HG03469 (cell line): Measurements from ENCODE around the gene COG5.

Experiments
- ATAC-seq: cut with Tn5 transposase; IDR thresholded peaks from one replicate; pipeline ENCODE4 v1.9.1; 2021; ENCODE audit warnings: mild to moderate bottlenecking, moderate library complexity, moderate number of reproducible peaks; ENCODE audit not compliant: unreplicated experiment

The COG5 gene

DNA sequence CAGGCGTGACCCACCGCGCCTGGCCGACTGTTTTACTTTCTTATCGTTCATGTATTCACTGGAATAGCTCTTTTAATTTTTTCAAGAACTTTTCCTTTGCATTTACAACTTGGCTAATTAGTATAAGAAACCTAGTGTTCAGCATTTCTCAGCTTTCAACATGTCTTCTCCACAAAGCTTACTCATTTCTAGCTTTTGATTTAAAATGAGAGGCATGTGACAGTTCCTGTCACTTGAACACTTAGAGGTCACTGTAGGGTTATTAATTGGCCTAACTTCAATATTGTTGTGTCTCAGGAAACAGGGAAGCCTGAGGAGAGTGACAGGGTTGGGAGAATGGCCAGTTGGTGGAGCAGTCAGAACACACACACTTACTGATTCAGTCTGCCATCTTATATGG lies 218.9 kb downstream of the COG5 start:
- ATAC-seq = no peak

DNA sequence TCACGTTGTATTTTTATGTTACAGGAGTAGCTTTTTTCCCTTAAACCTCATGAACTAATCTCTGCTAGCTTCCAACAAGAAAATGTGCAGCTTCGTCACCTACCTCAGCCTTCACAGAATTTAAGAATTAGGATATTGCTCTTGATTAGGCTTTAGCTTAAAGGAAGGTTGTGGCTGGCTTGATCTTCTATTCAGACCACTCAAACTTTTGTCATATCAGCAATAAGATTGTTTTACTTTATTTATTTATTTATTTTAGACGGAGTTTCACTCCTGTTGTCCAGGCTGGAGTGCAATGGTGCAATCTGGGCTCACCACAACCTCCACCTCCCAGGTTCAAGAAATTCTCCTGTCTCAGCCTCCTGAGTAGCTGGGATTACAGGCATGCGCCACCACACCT lies 219.4 kb downstream of the COG5 start:
- no peak for ATAC-seq

DNA sequence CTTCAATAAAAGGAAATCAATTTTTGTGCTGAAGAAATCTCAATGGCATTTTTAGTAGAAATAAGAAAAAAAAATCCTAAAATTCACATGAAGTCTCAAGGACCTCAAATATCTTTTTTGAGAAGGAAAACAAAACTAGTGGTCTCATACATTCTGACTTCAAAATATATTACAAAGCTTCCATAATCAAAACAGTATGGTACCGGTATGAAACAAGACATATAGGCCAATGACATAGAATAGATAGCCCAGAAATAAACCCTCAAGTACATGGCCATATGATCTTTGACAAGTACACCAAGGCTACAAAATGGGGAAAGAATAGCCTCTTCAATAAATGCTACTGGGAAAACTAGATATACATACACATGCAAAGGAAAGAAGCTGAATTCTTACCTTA lies 225.6 kb downstream of the COG5 start:
- ATAC-seq = no peak

- peak; percentile 72 for ATAC-seq
These were observed 231.0 kb downstream of the COG5 start for GRCh38 chr7:107332488-107333269.

- ATAC-seq = no peak
These were observed 233.2 kb downstream of the COG5 start for GRCh38 chr7:107330478-107330877.

GRCh38 chr7:107327986-107328569 lies 235.6 kb downstream of the COG5 start:
- ATAC-seq = no peak

- ATAC-seq = no peak
These were observed 237.7 kb downstream of the COG5 start for GRCh38 chr7:107326061-107326460.

GRCh38 chr7:107322015-107322414 lies 241.7 kb downstream of the COG5 start:
- no peak for ATAC-seq

DNA sequence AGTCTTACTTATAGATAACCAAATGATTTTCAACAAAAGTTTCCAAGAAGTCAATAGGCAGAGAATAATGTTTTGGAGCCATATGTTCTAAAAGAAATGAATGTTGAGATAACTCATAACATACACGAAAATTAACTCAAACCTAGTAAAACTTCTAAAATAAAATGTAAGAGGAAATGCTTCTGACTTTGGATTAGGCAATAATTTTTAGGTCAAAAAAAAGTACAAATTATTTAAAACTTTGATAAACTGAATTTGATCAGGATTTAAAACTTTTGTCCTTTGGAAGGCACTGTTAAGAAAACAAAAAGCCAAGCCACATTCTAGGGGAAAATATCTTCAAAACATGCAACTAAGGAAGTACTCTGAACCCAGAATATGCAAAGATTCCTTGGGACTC lies 242.1 kb downstream of the COG5 start:
- ATAC-seq = no peak

- ATAC-seq = no peak
These were observed 243.9 kb downstream of the COG5 start for GRCh38 chr7:107319724-107320228.

GRCh38 chr7:107318523-107319160 lies 245.1 kb downstream of the COG5 start:
- no peak for ATAC-seq

GRCh38 chr7:107315716-107316220 lies 248.0 kb downstream of the COG5 start:
- no peak for ATAC-seq

GRCh38 chr7:107313355-107313754 lies 250.4 kb downstream of the COG5 start:
- ATAC-seq = no peak

- ATAC-seq = no peak
These were observed 251.3 kb downstream of the COG5 start for GRCh38 chr7:107312418-107312817.

GRCh38 chr7:107309296-107309695 lies 254.4 kb downstream of the COG5 start:
- ATAC-seq = no peak

- no peak for ATAC-seq
These were observed 259.1 kb downstream of the COG5 start for GRCh38 chr7:107304636-107305035.

DNA sequence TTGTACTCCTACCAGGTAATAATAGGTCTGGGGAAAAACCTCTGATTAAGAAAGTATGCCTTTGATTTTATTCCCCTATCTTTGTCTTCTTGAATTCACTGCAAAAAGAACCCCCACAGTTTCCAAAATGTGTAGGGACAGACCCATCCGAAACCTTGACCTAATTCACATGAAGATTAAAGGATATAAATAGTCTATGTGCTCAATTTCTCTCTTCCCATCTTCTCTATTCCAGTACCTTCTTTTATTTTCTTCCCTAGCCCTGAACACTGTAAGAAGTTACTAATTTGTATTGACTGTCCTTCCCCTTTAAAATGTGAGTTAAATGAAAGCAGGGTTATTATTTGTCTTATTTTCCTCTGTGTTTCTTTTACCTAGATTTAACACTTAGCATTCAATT lies 259.7 kb downstream of the COG5 start:
- no peak for ATAC-seq

DNA sequence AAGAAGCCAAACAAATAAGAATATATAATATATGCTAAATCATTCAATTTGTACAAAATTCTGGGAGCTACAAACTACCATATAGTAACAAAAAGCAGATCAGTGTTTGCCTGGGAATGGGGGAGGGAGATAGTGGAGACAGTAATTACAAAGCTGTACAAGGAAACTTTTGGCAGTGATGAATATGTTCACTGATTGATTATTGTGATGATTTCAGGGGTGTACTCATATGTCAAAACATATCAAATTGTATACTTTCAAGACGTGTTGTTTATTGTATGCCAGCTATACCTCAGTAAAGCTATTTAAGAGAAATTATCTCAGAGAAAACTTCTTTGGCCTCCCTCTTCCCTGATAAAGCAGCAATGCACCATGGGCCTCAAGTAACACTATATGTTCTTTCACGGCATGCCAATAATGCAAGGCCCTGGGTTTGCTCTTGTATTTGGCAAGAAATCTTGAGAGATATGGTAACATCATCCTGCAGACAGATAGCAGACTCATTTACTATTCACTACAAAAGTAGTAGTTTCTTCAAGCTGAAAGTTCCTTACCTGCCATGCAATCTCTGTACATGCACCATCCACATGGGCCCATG lies 261.4 kb downstream of the COG5 start:
- ATAC-seq = no peak

GRCh38 chr7:107294182-107294581 lies 269.5 kb downstream of the COG5 start:
- no peak for ATAC-seq

- ATAC-seq = no peak
These were observed 271.1 kb downstream of the COG5 start for GRCh38 chr7:107292591-107292990.

DNA sequence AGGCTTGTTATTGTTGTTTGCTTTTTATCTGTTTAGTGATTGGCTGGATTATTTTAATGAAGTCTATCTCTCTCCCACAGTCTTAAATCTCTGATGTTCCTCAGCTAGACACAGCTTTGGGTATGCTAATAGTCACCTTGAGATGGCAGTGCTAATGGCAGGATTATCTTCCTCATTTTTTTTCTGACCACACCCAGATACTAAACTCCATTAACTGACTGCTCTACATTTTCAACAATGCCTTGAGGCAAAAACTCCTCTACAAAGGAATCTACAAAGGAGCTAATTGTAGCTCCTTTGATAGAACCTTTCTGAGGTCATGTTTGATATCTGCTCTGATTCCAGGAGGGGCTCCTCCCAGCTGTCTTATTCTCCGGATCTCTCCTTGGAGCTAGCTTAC lies 272.3 kb downstream of the COG5 start:
- no peak for ATAC-seq
